ENCODE measurements around the gene SGTB. TPM values are rescaled to one million over a fixed set of nuclear protein-coding genes. Genes with fewer than 3 reads are reported as not detected.

Gene SGTB
- total RNA-seq, 1 experiment from 2014 or later, result 19.1 TPM

DNA sequence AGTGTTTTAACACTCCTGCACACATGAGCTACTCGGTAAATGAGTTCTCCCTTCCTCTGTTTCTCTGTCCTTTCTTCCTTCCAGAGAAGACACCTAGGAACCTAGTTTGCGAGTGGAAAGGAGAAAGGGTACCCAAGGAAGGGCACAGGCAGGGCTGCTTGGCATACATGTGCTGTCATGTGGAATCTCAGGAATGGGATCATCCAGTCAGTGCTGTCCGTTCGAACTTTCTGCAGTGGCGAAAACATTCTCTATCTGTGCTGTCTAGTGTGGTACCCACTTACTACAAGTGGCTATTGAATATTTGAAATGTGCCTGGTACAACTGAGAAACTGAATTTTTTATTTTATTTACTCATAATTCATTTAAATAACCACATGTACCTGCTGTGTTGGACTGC lies 28.0 kb upstream of the SGTB start:
- Histone ChIP-seq H3K36me3 (ENCODE audit: insufficient read depth, low read length, poor library complexity, severe bottlenecking) (no peaks in the 10 kb centered on the region), H3K9me3 (ENCODE audit: low read depth, low read length, poor library complexity, severe bottlenecking) (no peaks in the 10 kb centered on the region), H3K27ac (ENCODE audit: low read depth, low read length, poor library complexity, severe bottlenecking) (no peak overlapping the region), H3K27me3 (replicated peaks; ENCODE audit: insufficient read depth, low read depth, low read length, poor library complexity) (no peaks in the 10 kb centered on the region), H3K4me3 (ENCODE audit: low read depth, low read length, poor library complexity, severe bottlenecking) (no peak overlapping the region), H3K4me1 (ENCODE audit: insufficient read depth, low read length, poor library complexity, severe bottlenecking) (peaks cover 4% of the 10 kb centered on the region)
- no peak for DNase-seq (ENCODE audit: low spot score)
- CTCF ChIA-PET, result no interaction called here
- TF ChIP-seq EZH2 (IDR thresholded peaks at IDR 0.05; ENCODE audit: borderline replicate concordance, low read depth, low read length, poor library complexity, severe bottlenecking) (no peak), CTCF (conservative IDR thresholded peaks at IDR 0.05; ENCODE audit: low read depth, low read length) (no peak)
- POLR2A ChIA-PET (ENCODE audit: low non-redundant PET), result no interaction called here
- BruUV-seq (replicated peaks), result no TSS peak
- intact Hi-C loops (cut with micrococcal nuclease; ENCODE audit: unreplicated experiment), result no loop called here

DNA sequence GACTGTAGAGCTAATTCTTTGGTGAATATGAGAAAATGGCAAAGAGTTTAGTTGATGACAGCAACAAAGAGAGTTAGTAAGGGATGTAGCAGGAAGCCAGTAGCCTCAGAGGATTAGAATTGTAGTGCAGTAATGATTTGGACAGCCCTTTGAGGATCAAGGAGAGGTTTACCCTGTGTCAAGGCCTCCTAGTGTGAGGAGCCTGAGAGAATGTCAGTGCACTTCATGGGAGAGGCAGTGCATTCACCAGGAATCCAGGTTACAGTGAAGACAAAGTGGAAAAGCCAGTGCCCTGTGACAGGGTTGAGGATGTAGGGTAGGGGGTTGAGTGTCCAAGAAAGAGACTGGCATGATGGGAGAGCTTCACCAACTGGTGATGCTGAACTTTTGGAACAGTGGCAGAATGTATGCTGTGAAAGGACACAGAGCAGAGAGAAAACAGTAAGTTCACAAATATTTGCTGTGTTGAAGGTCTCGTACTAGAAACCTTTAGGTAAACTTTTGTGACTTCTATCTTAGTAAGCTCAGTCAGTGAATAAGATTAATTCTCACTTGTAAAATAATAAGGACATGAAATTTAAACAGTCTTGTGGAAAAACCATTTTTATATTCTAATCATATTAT lies 27.4 kb upstream of the SGTB start:
- Histone ChIP-seq H3K4me1 (ENCODE audit: insufficient read depth, low read length, poor library complexity, severe bottlenecking) (peaks cover 4% of the 10 kb centered on the region), H3K9me3 (ENCODE audit: low read depth, low read length, poor library complexity, severe bottlenecking) (no peaks in the 10 kb centered on the region), H3K36me3 (ENCODE audit: insufficient read depth, low read length, poor library complexity, severe bottlenecking) (no peaks in the 10 kb centered on the region), H3K27ac (ENCODE audit: low read depth, low read length, poor library complexity, severe bottlenecking) (no peak overlapping the region), H3K27me3 (replicated peaks; ENCODE audit: insufficient read depth, low read depth, low read length, poor library complexity) (no peaks in the 10 kb centered on the region), H3K4me3 (ENCODE audit: low read depth, low read length, poor library complexity, severe bottlenecking) (no peak overlapping the region)
- intact Hi-C loops (cut with micrococcal nuclease; ENCODE audit: unreplicated experiment), result no loop called here
- BruUV-seq (replicated peaks), result no TSS peak
- CTCF ChIA-PET, result no interaction called here
- POLR2A ChIA-PET (ENCODE audit: low non-redundant PET), result no interaction called here
- no peak for DNase-seq (ENCODE audit: low spot score)
- TF ChIP-seq CTCF (conservative IDR thresholded peaks at IDR 0.05; ENCODE audit: low read depth, low read length), result no peak

- peak; percentile 67 for TF ChIP-seq CTCF (conservative IDR thresholded peaks at IDR 0.05; ENCODE audit: low read depth, low read length)
- no peak for TF ChIP-seq EZH2 (IDR thresholded peaks at IDR 0.05; ENCODE audit: borderline replicate concordance, low read depth, low read length, poor library complexity, severe bottlenecking)
- Histone ChIP-seq H3K4me1 (ENCODE audit: insufficient read depth, low read length, poor library complexity, severe bottlenecking) (no peaks in the 10 kb centered on the region), H3K27ac (ENCODE audit: low read depth, low read length, poor library complexity, severe bottlenecking) (no peak overlapping the region), H3K36me3 (ENCODE audit: insufficient read depth, low read length, poor library complexity, severe bottlenecking) (no peaks in the 10 kb centered on the region), H3K9me3 (ENCODE audit: low read depth, low read length, poor library complexity, severe bottlenecking) (no peaks in the 10 kb centered on the region), H3K27me3 (replicated peaks; ENCODE audit: insufficient read depth, low read depth, low read length, poor library complexity) (no peaks in the 10 kb centered on the region), H3K4me3 (ENCODE audit: low read depth, low read length, poor library complexity, severe bottlenecking) (no peak overlapping the region)
- peak; percentile 71 for DNase-seq (ENCODE audit: low spot score)
- no TSS peak for BruUV-seq (replicated peaks)
- intact Hi-C loops (cut with micrococcal nuclease; ENCODE audit: unreplicated experiment), result loop anchor here (5.0 kb wide), 1 partner anchor 430 kb away; no protein-coding TSS in a partner anchor
- CTCF ChIA-PET, result no interaction called here
- POLR2A ChIA-PET (ENCODE audit: low non-redundant PET), result no interaction called here
Observed at GRCh38 chr5:65742565-65743231, 20.8 kb upstream of the SGTB start.
